GM12865 (cell line): ENCODE data around the gene FASTK.

Experiments used
- DNase-seq: peaks from one replicate; pipeline ENCODE4 v3.0.0; 2010; ENCODE audit warnings: low read depth
- H3K4me3 ChIP-seq: 2 replicates; pipeline ENCODE4 v1.5.1; 2011; ENCODE audit warnings: mild to moderate bottlenecking, low read depth, low read length, control low read depth
- TF ChIP-seq, protein P1 (sequence below): IDR thresholded peaks from 2 replicates; pipeline ENCODE4 v1.5.1; 2011; ENCODE audit warnings: low read length, control low read depth, low read depth, inconsistent platforms; ENCODE audit not compliant: insufficient read depth; ENCODE audit errors: missing control alignments

Gene FASTK

GRCh38 chr7:151117565-151117964, 37.0 kb upstream of the FASTK start:
- TF ChIP-seq, protein P1, sequence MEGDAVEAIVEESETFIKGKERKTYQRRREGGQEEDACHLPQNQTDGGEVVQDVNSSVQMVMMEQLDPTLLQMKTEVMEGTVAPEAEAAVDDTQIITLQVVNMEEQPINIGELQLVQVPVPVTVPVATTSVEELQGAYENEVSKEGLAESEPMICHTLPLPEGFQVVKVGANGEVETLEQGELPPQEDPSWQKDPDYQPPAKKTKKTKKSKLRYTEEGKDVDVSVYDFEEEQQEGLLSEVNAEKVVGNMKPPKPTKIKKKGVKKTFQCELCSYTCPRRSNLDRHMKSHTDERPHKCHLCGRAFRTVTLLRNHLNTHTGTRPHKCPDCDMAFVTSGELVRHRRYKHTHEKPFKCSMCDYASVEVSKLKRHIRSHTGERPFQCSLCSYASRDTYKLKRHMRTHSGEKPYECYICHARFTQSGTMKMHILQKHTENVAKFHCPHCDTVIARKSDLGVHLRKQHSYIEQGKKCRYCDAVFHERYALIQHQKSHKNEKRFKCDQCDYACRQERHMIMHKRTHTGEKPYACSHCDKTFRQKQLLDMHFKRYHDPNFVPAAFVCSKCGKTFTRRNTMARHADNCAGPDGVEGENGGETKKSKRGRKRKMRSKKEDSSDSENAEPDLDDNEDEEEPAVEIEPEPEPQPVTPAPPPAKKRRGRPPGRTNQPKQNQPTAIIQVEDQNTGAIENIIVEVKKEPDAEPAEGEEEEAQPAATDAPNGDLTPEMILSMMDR: no peak
- H3K4me3 ChIP-seq: no peak overlapping the region
- peak; percentile 16 for DNase-seq

GRCh38 chr7:151116603-151117440, 36.2 kb upstream of the FASTK start:
- TF ChIP-seq, protein P1: no peak
- no peak overlapping the region for H3K4me3 ChIP-seq
- DNase-seq: no peak

- H3K4me3 ChIP-seq: no peak overlapping the region
- TF ChIP-seq, protein P1: no peak
- no peak for DNase-seq
These were observed 35.3 kb upstream of the FASTK start for GRCh38 chr7:151115836-151116418.

- no peak overlapping the region for H3K4me3 ChIP-seq
- TF ChIP-seq, protein P1: no peak
- peak; percentile 41 for DNase-seq
These were observed 34.7 kb upstream of the FASTK start for GRCh38 chr7:151115121-151115835.

- no peak for DNase-seq
- H3K4me3 ChIP-seq: no peak overlapping the region
- TF ChIP-seq, protein P1: no peak
These were observed 33.8 kb upstream of the FASTK start for GRCh38 chr7:151114151-151115090.
